HG03108 (cell line): ENCODE data around the gene USP12.

Source experiments
- ATAC-seq: cut with Tn5 transposase; IDR thresholded peaks from one replicate; pipeline ENCODE4 v1.9.1; 2021; ENCODE audit warnings: moderate library complexity; ENCODE audit not compliant: unreplicated experiment

Gene USP12

DNA sequence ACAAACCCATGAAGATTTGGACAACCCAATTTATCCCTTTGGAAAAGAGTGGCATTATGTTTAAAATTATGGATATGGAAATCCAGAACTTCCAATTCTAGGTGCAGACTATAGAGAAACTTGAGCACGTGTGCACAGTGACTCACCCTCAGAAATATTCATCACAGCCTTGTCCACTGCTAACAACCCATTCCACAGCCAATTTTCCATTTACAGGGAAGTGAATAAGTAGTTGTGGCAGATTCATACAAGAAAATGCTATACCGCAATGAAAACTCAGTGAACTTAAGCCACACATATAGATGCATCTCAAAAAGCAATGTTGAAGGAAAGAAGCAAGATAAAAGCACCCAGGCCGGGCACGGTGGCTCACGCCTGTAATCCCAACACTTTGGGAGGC is 133.3 kb downstream of the USP12 start:
- ATAC-seq: no peak

DNA sequence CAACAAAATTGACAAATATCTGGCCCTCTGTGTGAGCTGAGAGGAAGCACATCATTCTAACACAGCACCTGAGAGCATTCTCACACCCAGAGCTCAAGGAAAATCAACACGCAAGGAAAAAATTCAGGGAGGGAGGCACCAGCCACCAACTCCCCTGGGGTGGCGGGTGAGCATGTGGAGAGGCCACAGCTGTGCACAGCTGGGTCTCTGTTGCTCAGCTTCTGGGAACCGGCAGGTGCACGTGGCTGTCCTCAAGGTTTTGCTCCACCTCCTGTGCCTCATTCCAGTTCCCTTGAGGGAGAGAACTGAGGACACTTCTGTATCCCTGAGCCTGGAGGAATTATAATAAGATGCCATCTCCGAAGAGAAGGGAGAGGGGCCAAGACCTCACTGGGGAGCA is 134.0 kb downstream of the USP12 start:
- ATAC-seq: no peak

DNA sequence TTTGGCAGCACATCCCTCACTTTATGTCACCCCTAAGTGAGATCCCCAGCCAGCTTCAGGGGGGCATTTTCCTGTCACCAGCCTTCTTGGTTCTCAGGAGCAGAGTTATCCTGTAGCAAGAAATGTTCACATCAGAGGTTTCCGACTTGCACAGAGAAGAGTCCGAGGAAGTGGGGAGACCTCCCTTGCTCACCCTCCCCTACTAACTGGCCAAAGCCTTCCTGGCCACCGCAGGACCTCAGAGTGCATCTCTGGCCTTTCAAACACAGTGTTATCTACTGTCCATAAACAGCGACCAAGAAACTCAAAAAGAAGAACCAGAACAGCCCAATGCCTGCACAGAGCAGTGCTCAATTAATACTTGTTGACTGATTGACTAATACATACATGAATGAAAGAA is 134.4 kb downstream of the USP12 start:
- no peak for ATAC-seq

DNA sequence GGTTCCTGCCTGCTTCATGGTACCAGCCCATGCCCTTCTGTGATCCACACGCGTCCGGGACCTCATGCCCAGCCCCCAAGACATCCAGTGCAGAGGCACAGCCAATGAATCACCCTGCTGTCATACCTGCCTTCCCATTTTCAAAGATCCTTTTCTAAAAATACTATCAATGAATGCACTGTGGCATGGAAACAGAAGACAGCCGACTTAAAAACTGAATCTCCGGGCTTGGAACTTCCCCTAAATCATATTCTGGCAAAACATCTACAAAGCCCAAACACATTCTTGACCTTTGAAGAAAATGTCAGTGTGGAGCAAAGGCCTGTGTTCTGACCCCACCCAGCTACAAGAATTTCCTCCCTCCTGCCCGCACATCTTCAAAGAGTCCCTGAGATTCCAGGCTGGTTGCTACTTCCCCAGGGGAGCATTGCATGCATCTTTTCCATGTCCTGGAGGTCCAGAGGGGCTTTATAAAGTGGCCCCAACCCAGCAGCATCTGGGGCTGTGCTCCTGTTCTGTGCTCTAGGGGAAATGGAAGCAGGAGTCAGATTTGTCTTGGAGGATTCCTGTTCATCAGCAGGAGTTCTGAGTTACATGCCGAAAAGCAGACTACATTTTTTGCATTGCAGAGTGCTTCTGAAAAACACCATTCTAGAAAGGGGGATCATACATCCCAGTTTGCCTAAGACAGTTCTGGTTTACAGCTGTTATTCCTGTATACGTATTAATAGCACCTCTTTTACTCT is 135.2 kb downstream of the USP12 start:
- no peak for ATAC-seq

GRCh38 chr13:27035892-27036235 is 135.7 kb downstream of the USP12 start:
- no peak for ATAC-seq

DNA sequence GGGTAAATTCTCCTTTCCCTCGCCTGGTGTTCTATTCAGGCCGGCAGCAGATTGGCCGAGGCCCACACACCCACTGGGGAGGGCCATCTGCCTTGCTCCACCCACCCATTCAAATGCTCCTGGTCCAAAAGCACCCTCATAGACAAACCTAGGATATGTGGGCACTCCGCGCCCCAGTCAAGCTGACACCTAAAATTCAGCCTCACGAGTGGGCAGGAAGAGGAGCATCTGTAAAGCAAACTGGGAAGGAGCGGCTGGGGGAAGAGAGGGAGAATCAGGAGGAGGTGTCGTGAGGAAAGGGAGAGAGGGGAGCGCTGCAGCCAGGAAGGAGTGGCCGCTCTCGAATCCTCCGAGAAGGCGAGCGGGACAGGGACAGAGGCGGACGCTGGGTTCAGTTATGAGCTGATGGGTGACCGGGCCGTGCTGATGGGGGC is 136.9 kb downstream of the USP12 start:
- no peak for ATAC-seq

GRCh38 chr13:27028683-27029480 is 142.7 kb downstream of the USP12 start:
- no peak for ATAC-seq

GRCh38 chr13:27027086-27027667 is 144.4 kb downstream of the USP12 start:
- ATAC-seq: no peak

GRCh38 chr13:27026396-27026795 is 145.2 kb downstream of the USP12 start:
- ATAC-seq: no peak

DNA sequence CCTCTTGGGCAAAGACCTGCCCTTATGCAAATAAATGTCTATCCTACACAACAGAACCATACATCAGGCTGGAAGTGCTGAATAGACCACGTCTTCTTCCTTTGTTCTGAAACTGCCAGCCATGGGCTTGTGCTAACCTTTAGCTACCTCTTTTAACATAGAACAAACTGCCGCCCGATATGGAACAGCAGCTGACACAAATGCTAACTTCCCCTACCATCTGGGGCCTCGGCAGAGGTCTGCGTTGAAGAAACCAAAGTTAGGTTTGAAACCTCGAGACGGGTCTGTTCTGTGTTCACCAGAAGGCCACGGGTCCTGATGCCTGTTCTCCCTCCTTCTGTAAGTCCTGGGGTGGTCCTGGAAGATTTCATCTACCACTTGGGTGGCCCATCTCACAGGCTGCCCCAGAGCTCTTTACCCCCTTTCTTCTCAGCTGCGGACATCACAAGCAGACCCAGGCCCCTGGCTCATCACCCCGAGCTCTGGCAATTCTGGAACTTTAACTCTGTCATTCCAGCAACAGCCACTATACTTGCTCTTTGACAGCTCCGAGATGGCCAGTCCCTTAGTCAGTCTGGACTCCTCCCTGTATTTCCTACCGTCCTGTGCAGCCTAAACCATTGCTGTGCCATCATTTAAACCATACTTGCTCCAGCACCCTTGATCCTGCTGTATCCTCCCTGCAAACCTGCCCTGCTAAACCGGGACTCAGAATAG is 146.7 kb downstream of the USP12 start:
- no peak for ATAC-seq

DNA sequence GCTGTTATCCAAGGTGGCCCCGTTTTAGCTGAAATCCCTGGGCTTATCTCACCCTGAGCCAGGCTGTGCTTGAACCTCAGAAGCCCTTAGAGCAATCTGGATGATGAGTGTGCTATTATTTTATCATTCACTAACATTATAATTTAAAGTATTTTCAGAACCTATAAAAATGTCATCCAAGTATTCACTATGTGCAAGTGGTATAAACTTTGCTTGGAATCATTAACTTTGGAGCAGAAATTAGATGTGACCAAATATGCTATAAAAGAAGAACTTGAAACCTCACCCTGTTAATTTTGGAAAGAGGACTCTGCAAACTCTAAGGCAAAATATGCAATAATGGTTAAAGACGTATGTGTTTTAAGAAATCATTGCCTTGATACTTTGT is 147.5 kb downstream of the USP12 start:
- no peak for ATAC-seq

GRCh38 chr13:27023385-27024073 is 148.1 kb downstream of the USP12 start:
- no peak for ATAC-seq

DNA sequence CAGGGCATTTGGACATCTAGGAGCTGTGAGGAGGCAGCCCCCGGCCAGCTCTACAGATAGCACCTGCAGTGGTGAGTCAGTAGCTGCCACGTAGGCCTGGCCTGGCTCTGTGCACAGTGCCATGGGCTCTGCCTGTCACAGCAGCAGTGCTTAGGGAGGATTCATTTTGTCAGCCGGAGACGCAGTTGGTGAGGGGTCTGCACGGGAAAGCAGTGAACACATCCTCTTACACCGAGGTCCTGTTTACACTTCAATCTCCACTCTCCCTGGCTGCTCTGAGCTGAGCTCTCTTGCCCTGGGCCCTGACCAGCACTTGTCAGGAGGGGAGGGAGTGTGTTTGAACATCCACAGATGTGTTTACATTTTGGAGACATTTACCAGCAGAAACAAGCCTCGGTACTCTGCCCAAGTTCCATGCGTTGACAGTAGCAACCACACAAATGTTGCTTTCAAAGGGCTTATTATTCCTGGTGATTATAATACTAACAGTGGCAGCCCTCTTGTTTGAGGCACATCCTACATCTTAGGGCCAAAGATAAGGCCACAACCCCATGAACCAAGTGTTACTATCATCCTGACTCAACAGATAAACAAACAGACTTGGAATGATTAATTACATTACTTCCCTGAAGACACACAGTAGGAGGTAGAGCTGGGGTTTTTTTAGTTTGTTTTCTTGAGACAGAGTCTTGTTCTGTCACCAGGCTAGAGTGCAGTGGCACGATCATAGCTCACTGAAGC is 148.9 kb downstream of the USP12 start:
- ATAC-seq: no peak

- no peak for ATAC-seq
Measured at GRCh38 chr13:27020415-27020814, 151.2 kb downstream of the USP12 start.

DNA sequence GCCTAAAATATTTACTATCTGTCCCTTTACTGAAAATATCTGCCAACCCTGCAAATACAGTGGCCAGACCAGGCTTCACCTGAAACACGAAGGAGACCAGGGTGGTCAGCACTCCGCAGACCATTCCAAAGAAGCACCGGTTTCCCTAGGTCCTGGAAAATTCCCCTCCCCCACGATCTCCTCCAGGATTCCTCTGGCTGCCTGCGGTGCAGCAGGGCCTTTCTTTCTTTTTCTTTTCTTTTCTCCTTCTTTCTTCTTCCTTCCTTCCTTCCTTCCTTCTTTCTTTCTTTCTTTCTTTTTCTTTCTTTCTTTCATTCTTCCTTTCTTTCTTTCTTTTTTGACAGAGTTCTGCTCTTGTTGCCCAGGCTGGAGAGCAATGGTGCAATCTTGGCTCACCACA is 152.7 kb downstream of the USP12 start:
- no peak for ATAC-seq

GRCh38 chr13:27018344-27018861 is 153.2 kb downstream of the USP12 start:
- no peak for ATAC-seq

DNA sequence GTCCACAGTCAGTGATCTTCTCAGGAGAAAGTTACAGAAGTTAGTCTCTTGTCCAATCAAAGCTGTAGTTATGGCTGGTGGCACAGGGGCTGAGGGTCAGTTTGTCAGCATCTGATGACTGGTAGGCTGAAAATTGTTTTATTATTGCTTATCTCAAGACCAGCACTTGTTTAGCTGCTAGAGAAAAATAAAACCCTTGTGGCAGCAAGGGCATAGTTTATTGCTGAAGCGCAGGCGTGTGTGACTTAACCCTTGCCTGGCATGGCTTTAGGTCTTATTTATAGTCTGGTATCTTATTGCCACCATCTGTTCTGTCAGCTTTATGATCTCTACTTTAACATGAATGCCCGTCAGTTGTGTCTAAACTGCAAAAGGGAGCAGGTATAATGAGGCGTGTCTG is 154.7 kb downstream of the USP12 start:
- ATAC-seq: no peak
